ENCODE data around the gene WNT5A.

WNT5A gene

DNA sequence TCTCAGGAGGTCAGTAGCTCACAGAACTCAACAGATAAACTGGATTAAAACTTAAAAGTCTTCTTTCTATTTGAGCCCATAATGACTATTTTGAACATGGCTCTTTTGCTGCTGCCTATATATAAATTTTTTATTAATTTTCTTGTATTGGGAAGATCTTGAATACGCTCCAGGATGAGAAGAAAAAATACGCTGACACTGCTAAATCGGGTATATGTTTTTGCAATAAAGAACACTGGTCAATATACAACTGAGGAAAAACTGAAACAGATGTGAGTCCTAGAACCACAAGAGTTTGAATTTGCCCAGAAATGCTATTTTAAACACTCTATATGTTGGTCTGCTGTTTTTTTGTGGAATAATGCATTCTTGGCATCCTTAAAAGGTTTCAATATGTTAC lies 20.6 kb downstream of the WNT5A start:
- peaks cover 21% of the 10 kb centered on the region; the same call in 1 of the 2 replicates for H3K36me3 ChIP-seq (ENCODE audit: control insufficient read depth, insufficient read depth, low read length)
- H3K9me3 ChIP-seq (ENCODE audit: control insufficient read depth, insufficient read depth, low read depth, low read length), result no peaks in the 10 kb centered on the region
- no peaks in the 10 kb centered on the region for H3K4me1 ChIP-seq (ENCODE audit: control insufficient read depth, insufficient read depth, low read length)
- H3K9ac ChIP-seq (ENCODE audit: low read length), result no peak overlapping the region
- no peak overlapping the region for H3K27ac ChIP-seq (ENCODE audit: low read depth, low read length)
- no peaks in the 10 kb centered on the region for H3K27me3 ChIP-seq (ENCODE audit: control insufficient read depth, insufficient read depth, low read length)
- no peak overlapping the region for H3K4me3 ChIP-seq (ENCODE audit: low read depth, low read length)

DNA sequence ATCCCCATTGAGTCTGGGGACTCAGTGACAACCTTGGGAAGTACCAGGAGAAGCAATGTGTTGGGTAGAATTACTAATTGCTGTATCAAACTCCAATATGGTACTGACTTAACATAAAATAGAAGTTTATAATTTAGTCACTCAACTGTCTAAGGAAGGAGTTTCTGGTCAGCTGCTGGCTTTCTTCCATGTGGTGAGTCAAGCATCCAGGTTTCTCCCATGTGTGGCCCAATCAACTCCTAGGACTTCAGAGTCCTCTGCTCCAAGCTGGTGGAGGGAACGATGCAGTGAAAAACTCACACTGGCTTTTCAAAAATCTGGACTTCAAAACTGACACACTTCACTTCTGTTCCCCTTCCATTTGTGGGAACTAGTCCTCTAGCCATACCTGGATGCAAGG lies 25.2 kb downstream of the WNT5A start:
- Histone ChIP-seq H3K4me1 (ENCODE audit: control insufficient read depth, insufficient read depth, low read length) (no peaks in the 10 kb centered on the region), H3K27me3 (ENCODE audit: control insufficient read depth, insufficient read depth, low read length) (no peaks in the 10 kb centered on the region), H3K27ac (ENCODE audit: low read depth, low read length) (no peak overlapping the region), H3K4me3 (ENCODE audit: low read depth, low read length) (no peak overlapping the region), H3K9me3 (ENCODE audit: control insufficient read depth, insufficient read depth, low read depth, low read length) (no peaks in the 10 kb centered on the region), H3K36me3 (ENCODE audit: control insufficient read depth, insufficient read depth, low read length) (no peaks in the 10 kb centered on the region), H3K9ac (ENCODE audit: low read length) (no peak overlapping the region)

- Histone ChIP-seq H3K4me1 (ENCODE audit: control insufficient read depth, insufficient read depth, low read length) (no peaks in the 10 kb centered on the region), H3K36me3 (ENCODE audit: control insufficient read depth, insufficient read depth, low read length) (no peaks in the 10 kb centered on the region), H3K27ac (ENCODE audit: low read depth, low read length) (no peak overlapping the region), H3K27me3 (ENCODE audit: control insufficient read depth, insufficient read depth, low read length) (no peaks in the 10 kb centered on the region), H3K4me3 (ENCODE audit: low read depth, low read length) (no peak overlapping the region), H3K9ac (ENCODE audit: low read length) (no peak overlapping the region), H3K9me3 (ENCODE audit: control insufficient read depth, insufficient read depth, low read depth, low read length) (no peaks in the 10 kb centered on the region)
Measured at GRCh38 chr3:55459838-55460237, 27.3 kb downstream of the WNT5A start.

DNA sequence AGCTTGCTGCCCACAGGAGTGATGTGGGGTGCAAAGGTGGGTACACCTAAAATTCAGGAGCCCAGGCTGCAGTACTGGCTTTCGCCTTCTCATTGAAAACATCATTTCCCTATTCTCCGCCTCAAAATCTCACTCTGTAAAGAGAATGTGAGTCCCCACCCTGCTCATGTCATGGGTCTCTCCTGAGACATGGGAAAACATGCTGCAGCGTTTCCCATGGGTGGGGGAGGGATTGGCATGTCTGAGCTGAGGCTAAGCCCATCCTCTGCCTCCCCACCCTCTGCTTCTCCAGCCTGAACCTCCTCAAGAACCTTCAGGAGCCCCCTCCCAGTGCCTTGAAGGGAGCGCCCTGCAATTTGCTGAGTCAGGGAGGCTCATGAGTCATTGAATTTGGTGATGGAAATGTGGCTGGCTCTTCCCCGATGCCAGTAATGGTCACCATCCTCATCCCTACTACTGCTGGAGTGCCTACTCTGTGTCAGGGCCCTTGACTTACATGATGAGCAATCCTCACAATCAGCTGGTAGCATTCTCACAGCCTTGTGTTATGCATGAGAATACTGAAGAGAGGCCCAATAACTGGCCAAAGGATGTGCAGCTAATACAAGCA lies 28.8 kb downstream of the WNT5A start:
- no peak overlapping the region for H3K4me3 ChIP-seq (ENCODE audit: low read depth, low read length)
- H3K4me1 ChIP-seq (ENCODE audit: control insufficient read depth, insufficient read depth, low read length), result no peaks in the 10 kb centered on the region
- no peaks in the 10 kb centered on the region for H3K36me3 ChIP-seq (ENCODE audit: control insufficient read depth, insufficient read depth, low read length)
- H3K27me3 ChIP-seq (ENCODE audit: control insufficient read depth, insufficient read depth, low read length), result no peaks in the 10 kb centered on the region
- no peaks in the 10 kb centered on the region for H3K9me3 ChIP-seq (ENCODE audit: control insufficient read depth, insufficient read depth, low read depth, low read length)
- H3K27ac ChIP-seq (ENCODE audit: low read depth, low read length), result no peak overlapping the region
- no peak overlapping the region for H3K9ac ChIP-seq (ENCODE audit: low read length)

DNA sequence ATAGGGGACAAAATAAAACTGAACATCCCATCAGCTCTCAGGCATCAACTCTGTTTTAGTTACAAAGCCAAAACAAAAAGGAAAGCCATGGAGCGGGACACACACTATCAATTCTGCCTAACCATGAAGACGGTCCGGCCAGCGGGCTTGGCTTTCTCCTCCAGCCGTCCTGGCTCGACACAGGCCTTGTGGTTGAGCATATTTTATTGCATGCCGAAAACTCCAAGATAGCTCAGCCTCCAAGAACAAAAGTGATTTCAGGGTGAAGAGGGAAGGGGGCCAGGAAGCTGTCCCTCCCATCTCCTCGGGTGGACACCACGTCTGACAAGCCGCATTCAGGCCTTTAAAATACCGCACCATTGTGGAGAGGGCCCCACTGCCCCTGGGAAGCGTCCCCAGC lies 31.2 kb downstream of the WNT5A start:
- no peaks in the 10 kb centered on the region for H3K9me3 ChIP-seq (ENCODE audit: control insufficient read depth, insufficient read depth, low read depth, low read length)
- H3K4me3 ChIP-seq (ENCODE audit: low read depth, low read length), result no peak overlapping the region
- H3K27ac ChIP-seq (ENCODE audit: low read depth, low read length), result no peak overlapping the region
- H3K4me1 ChIP-seq (ENCODE audit: control insufficient read depth, insufficient read depth, low read length), result no peaks in the 10 kb centered on the region
- no peak overlapping the region for H3K9ac ChIP-seq (ENCODE audit: low read length)
- no peaks in the 10 kb centered on the region for H3K27me3 ChIP-seq (ENCODE audit: control insufficient read depth, insufficient read depth, low read length)
- H3K36me3 ChIP-seq (ENCODE audit: control insufficient read depth, insufficient read depth, low read length), result no peaks in the 10 kb centered on the region

DNA sequence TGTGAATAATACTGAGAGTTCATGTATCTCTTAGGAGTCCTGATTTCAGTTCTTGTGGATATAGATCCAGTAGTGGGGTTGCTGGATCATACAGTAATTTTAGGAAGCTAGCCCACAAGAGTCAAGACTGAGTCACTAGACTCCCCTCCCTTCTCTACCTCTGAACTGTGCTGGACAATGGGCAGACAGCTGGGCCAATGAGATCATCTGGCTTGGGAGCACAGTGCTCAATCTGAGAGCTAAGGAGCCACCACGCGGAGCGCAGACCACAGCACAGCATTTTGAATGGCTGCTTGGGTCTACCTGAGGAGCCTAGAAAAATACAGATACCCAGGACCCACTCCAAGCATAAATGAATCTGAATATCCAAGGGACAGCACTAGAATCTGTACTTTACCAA lies 32.5 kb downstream of the WNT5A start:
- H3K27me3 ChIP-seq (ENCODE audit: control insufficient read depth, insufficient read depth, low read length), result no peaks in the 10 kb centered on the region
- no peak overlapping the region for H3K27ac ChIP-seq (ENCODE audit: low read depth, low read length)
- no peak overlapping the region for H3K9ac ChIP-seq (ENCODE audit: low read length)
- no peaks in the 10 kb centered on the region for H3K36me3 ChIP-seq (ENCODE audit: control insufficient read depth, insufficient read depth, low read length)
- no peak overlapping the region for H3K4me3 ChIP-seq (ENCODE audit: low read depth, low read length)
- H3K9me3 ChIP-seq (ENCODE audit: control insufficient read depth, insufficient read depth, low read depth, low read length), result no peaks in the 10 kb centered on the region
- no peaks in the 10 kb centered on the region for H3K4me1 ChIP-seq (ENCODE audit: control insufficient read depth, insufficient read depth, low read length)

- no peak overlapping the region for H3K9ac ChIP-seq (ENCODE audit: low read length)
- H3K27ac ChIP-seq (ENCODE audit: low read depth, low read length), result no peak overlapping the region
- no peaks in the 10 kb centered on the region for H3K36me3 ChIP-seq (ENCODE audit: control insufficient read depth, insufficient read depth, low read length)
- H3K4me3 ChIP-seq (ENCODE audit: low read depth, low read length), result no peak overlapping the region
- H3K4me1 ChIP-seq (ENCODE audit: control insufficient read depth, insufficient read depth, low read length), result no peaks in the 10 kb centered on the region
- no peaks in the 10 kb centered on the region for H3K27me3 ChIP-seq (ENCODE audit: control insufficient read depth, insufficient read depth, low read length)
- no peaks in the 10 kb centered on the region for H3K9me3 ChIP-seq (ENCODE audit: control insufficient read depth, insufficient read depth, low read depth, low read length)
Measured at GRCh38 chr3:55453886-55454496, 33.1 kb downstream of the WNT5A start.

- no peak overlapping the region for H3K4me3 ChIP-seq (ENCODE audit: low read depth, low read length)
- H3K36me3 ChIP-seq (ENCODE audit: control insufficient read depth, insufficient read depth, low read length), result no peaks in the 10 kb centered on the region
- H3K9ac ChIP-seq (ENCODE audit: low read length), result no peak overlapping the region
- no peaks in the 10 kb centered on the region for H3K27me3 ChIP-seq (ENCODE audit: control insufficient read depth, insufficient read depth, low read length)
- H3K27ac ChIP-seq (ENCODE audit: low read depth, low read length), result no peak overlapping the region
- H3K4me1 ChIP-seq (ENCODE audit: control insufficient read depth, insufficient read depth, low read length), result no peaks in the 10 kb centered on the region
- no peaks in the 10 kb centered on the region for H3K9me3 ChIP-seq (ENCODE audit: control insufficient read depth, insufficient read depth, low read depth, low read length)
Measured at GRCh38 chr3:55452886-55453285, 34.2 kb downstream of the WNT5A start.

DNA sequence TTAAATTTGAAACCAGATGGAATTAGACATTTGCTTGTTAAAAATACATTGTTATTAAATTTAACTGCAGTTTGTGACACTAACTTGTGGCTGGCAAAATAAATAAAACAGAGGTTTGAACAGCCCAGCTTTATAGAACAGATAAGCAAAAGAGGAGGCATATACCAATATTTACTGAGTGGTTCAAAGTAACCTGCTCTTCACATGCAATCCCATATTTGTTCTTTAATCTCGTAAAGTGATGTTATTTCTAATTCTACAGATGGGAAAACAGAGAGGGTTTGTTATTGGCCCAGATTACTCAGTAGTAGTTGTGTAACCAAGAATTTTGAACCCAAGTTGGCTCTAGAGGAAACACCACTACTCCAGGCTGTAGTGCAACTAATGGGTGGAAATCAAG lies 37.6 kb downstream of the WNT5A start:
- no peak overlapping the region for H3K27ac ChIP-seq (ENCODE audit: low read depth, low read length)
- H3K4me1 ChIP-seq (ENCODE audit: control insufficient read depth, insufficient read depth, low read length), result no peaks in the 10 kb centered on the region
- H3K9me3 ChIP-seq (ENCODE audit: control insufficient read depth, insufficient read depth, low read depth, low read length), result no peaks in the 10 kb centered on the region
- H3K9ac ChIP-seq (ENCODE audit: low read length), result no peak overlapping the region
- H3K36me3 ChIP-seq (ENCODE audit: control insufficient read depth, insufficient read depth, low read length), result no peaks in the 10 kb centered on the region
- H3K27me3 ChIP-seq (ENCODE audit: control insufficient read depth, insufficient read depth, low read length), result no peaks in the 10 kb centered on the region
- no peak overlapping the region for H3K4me3 ChIP-seq (ENCODE audit: low read depth, low read length)

DNA sequence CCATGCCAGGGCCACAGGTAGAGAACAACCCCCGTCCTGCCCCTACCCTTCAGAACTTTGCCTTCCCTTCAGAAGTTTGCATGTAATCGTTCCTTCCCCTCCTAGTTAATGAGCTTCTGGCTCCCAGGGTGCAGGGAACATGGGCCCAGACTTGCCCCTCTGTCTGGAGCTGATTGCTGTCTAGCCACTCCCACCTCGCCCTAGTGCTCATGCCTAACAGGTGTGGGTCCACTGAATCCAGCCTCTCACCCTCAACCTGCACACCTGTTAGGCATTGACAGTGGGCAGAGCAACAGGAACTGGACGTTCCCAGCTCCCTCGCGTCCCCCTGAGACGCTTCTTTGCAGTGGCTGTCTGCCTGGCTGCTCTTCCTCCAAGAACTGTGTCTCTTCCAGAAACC lies 40.3 kb downstream of the WNT5A start:
- Histone ChIP-seq H3K36me3 (ENCODE audit: control insufficient read depth, insufficient read depth, low read length) (no peaks in the 10 kb centered on the region), H3K9me3 (ENCODE audit: control insufficient read depth, insufficient read depth, low read depth, low read length) (no peaks in the 10 kb centered on the region), H3K9ac (ENCODE audit: low read length) (no peak overlapping the region), H3K4me3 (ENCODE audit: low read depth, low read length) (no peak overlapping the region), H3K27me3 (ENCODE audit: control insufficient read depth, insufficient read depth, low read length) (no peaks in the 10 kb centered on the region), H3K27ac (ENCODE audit: low read depth, low read length) (no peak overlapping the region), H3K4me1 (ENCODE audit: control insufficient read depth, insufficient read depth, low read length) (no peaks in the 10 kb centered on the region)

DNA sequence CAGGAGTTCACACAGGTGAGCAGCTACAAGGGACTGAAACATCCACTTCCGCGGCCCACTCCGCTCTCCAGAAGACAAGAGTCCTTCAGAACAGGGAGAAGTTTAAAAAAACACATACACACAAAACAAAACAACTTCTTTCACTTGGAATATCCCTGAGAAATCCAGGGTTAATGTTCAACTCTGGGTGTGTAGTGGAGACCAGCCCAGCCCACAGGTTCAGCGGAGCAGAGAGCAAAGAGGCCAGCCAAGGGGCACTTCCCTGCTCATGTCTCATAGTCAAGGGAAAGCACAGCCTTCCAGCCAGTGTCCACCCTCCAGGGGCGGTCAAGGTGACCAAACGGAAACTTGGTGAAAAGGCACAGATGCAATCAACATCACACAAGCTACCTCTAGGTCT lies 41.6 kb downstream of the WNT5A start:
- Histone ChIP-seq H3K27me3 (ENCODE audit: control insufficient read depth, insufficient read depth, low read length) (no peaks in the 10 kb centered on the region), H3K4me3 (ENCODE audit: low read depth, low read length) (no peak overlapping the region), H3K9ac (ENCODE audit: low read length) (no peak overlapping the region)

More for the DNA sequence above, 41.6 kb downstream of the WNT5A start:
- Histone ChIP-seq H3K4me1 (ENCODE audit: control insufficient read depth, insufficient read depth, low read length) (no peaks in the 10 kb centered on the region), H3K27ac (ENCODE audit: low read depth, low read length) (no peak overlapping the region), H3K9me3 (ENCODE audit: control insufficient read depth, insufficient read depth, low read depth, low read length) (no peaks in the 10 kb centered on the region), H3K36me3 (ENCODE audit: control insufficient read depth, insufficient read depth, low read length) (no peaks in the 10 kb centered on the region)

Data from HUES6 (cell line).